ENCODE data around the gene SYT9.

The SYT9 gene

DNA sequence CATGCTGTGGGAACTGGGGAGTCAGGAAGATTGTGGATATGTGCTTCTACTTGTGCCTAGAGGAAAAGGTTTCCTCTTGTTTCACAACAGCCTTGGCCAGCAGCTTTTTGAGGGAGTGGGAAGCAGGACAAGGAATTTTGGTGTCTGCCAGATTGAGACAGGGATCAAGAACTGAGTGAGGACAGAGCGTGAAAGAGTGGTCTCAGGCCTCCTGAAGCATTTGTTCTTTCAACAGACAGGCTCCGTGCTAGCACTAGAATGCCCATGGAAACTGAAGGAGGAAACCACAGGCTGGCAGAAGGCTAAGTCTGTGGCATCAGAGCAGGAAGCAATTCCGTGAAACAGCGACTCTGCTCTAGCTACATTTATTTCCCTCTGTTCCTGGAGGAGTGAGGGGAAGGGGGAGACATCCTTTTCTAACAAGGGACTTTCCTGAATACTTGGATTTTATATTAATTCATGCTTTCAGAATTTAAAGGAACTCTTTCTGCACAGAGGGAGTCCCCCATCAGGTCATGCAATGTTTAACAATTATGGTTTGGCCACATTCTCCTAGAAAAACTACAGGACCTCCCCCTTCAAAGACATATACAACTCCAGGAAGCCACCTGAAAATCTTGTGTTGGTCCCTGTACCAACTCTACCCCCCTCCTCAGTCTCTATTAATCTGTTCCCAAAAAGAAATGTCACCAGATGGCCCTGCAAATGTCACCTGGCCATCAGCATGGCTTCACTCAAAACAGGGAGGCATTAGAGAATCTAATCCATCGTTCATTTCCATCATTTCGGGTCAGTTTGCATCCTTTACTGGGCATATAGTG, 96.1 kb downstream of the SYT9 start:
- no peak for DNase-seq

GRCh38 chr11:7348432-7349304, 97.0 kb downstream of the SYT9 start:
- no peak for DNase-seq

DNA sequence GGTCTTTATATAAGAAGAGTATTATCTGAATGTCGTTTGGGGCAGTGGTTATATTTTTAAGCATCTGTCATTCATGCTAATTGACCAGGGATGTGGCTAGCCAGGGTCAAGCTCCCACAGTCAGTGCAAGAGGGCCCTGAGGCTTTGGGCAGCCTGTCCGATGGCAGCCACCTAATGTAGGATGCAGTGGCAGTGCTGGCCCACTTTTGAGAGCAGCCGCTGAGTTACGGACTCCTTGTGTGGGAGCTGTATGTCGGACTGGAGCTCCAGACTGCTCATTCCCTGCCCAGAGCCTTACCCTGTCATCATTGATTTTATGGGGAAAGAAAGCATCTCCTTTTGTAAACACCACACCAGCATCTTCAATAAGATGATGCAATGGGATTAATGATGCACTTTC, 99.5 kb downstream of the SYT9 start:
- DNase-seq: no peak

DNA sequence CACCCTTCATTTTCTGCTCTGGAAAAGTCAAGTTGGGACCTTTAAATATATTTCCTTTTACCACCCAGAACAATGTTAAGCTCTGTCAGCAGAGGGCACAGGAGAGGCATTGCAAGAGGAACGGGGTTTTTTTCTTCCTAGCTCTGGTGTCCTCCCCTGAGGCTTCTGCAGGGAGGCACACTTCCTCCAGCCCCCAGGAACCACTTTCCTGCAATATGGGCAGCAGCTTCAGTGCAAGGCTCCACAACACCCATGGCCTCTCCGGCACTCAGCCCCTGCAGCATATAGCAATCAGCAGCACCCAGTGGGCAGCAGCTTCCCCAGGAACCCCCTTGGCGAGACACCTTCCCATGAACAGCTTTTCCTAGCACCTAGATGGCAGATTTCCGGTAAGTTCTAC, 101.4 kb downstream of the SYT9 start:
- DNase-seq: no peak

GRCh38 chr11:7364660-7365059, 113.0 kb downstream of the SYT9 start:
- no peak for DNase-seq

DNA sequence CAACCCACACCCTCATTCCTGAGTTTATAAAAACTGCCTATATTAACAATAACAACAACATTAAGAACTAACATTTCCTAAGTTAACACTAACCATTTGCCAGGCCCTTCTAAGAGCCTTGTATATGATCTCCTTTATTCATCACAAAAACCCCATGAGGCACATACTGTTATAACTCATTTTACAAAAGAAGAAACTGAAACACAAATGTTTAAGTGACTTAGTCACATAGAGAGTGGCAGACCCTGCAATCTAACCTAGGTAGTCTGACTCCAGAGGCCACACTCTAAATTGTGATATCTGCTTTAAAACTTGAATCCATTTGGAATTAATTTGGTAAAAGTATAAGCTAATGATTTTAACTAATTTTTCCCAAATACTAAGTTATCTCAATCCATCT, 116.1 kb downstream of the SYT9 start:
- no peak for DNase-seq

DNA sequence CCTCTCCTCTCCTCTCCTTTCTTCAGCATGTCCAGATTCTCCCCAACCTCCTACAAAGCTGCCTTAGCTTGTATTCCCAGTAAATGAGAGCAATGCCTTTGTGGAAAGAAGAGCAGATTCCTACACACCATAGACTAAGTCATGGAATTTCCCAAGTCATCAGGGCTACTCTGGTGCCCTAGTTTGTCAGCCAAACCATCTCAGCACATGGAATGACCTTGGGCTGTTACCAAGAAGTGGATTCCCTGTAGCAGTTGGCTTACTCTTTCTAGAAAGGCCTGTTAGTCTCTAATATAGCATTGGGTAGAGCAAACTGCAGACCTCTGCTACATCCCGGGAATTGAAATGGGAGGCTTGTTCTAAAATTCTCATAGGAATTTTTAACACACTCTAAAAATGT, 124.7 kb downstream of the SYT9 start:
- no peak for DNase-seq

GRCh38 chr11:7381937-7382336, 130.2 kb downstream of the SYT9 start:
- DNase-seq: no peak

DNA sequence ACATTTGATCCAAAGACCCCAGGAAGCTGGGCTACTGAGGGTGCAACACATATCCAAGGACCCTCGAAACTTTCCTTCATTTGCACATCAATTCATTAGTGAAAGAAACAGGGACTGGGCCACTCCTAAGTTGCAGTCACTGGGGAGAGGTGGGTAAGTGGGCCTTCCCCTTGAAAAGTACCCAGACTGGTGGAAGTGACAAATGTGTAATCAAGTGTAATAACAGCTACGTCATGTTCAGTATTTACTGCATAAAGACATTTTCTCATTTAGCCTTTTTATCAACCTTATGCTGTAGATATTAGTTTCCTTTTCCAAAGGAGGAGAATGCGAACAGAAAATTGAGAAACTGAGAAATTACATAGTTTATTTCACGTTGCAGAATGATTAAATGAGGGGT, 131.7 kb downstream of the SYT9 start:
- DNase-seq: no peak

DNA sequence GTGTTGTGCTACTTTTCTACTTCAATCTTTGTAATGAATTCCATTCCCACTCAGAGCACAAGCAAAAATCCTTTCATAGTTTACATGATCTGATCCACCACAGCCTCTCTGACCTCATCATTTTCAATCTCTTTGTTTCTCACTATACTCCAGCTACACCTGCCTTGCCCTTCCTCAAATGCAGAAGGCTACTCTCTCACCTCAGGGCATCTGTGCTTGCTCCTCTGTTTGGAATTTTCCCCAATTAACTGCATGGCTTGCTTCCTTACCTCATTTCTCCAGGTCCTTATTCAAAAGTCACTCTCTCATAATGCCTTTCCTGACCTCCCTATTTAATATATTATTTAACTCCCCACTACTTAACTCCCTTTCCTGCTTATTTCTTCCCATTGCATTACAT, 133.0 kb downstream of the SYT9 start:
- DNase-seq: no peak

DNA sequence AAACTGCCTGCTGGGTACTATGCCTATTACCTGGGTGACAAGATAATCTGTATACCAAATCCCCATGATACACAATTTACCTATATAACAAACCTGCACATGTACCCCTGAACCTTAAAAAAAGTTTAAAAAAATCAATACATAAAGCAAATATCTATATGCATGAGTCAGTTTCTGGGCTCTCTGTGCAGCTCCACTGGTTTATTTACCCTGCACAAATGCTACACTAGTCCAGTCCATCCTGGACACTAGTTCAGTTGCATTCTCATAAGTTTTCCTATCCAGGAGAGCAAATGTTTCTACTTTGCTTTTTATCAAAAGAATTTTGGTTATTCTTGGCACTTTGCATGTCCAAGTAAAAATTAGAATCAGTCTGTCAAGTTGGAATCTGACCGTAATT, 133.8 kb downstream of the SYT9 start:
- no peak for DNase-seq

DNA sequence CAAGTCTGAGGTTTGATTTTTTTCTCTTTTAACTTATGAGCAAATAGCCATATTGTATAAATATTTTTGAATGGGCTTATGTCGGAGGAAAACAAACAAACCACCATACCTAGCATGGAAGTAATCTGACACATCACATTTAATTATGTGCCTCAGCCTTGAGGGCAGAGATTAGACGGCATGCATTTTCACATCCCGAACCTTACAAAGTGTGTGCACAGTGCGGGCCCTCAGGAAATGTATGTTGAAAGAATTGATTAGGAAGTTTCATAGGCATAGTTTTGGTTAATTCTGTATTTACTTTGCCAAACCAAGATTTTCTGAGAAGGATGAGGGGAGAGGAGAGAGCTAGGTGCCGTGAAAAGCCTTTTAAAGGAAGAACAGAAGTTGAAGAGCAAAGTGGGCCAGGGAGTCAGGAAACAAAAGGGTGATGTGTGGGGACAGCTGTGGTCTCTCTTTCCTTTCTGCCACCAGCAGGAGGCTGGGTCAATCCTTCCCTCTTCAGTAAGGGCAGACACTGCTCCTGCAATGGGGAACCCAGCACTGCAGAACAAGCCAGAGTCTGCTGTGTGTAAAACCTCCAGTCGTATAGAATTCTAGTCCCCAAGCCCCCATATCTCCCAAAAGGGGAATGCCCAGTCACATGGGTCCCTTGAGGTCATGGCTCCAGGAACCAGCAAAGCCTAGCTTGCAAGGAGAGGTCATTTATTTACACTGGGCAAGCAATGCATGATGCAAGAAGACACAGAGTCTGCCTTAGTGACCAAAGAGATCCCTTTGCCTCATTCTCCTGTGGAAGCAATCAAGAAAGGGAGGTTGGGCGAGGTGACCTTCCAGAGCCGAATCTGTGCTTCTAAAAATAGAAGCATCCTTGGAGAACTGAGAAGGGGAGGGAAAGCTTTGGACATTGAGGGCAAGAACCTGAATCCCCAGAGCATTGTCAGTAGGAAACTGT, 162.5 kb downstream of the SYT9 start:
- no peak for DNase-seq

GRCh38 chr11:7414973-7415817, 163.5 kb downstream of the SYT9 start:
- no peak for DNase-seq

DNA sequence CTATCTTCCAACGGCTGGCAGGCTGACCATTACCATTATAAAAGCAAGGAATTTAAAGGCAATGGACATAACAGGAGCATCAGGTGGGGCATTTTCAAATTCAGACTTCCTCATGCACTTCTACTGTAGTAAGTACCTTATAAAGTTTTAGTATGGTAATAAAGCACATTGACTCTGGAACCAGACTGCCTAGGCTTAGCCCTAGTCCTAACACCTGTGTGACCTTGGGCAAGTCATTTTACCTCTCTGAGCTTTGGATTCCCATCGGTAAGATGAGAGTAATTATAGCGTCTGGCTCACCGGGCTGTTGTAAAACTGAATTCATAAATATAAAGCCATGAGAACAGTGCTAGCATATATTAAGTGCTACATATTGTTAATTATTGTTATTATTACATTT, 164.4 kb downstream of the SYT9 start:
- DNase-seq: no peak

DNA sequence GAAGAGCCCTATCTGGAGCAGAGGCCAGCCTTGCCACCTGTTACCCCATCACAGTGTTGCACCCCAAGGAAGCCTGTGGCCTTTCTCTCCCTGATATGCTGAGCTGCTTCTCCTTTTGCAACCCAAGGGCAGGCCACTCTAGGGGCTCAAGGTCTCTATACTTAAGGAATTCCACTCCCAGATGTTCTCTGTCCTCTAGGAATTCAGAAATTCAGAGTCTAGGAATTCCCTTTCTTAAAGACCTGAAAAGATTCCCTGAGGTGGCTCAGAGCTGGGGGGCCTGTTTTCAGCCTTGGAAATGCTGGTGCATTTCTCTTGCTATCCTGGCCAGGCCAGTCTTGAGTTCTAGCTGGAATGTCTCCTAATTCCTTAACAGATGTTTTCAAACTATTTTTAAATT, 165.6 kb downstream of the SYT9 start:
- no peak for DNase-seq

DNA sequence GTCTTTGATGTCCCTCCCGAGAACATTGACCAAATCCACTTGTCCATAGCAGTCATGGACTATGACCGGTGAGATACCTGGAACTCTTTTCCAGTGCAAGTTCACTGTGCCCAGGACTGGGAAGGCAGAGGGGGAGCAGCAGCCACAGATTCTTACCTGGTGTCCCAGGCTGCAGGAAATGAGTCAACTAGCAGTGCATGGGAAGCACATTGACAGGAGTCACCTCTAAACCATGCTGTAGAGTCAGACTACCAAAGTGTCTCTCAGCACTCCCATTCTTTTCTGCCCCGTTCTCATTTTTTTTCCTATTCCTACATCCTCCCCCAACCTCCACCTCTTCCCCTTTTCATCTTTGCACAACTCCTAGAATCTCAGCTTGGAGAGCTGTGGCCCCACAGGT, 166.4 kb downstream of the SYT9 start:
- DNase-seq: no peak

DNA sequence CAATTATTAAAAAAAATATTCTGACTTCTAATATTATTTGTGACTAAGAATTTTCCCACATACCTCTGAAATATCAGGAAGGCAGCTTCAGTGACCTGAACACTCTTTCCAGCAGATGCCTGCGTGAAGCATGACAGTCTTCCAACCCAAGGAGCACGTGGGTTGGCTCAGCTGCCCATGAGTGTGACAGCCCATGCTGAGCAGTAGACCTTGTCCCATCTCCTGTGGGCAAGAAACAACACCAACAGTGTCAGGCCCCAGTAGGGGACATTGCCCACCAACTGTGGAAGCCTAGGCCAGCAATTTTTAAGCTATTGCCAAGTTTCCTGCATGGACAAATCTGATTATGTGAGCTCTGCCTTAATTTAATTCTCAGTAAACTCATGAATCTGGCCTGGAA, 167.2 kb downstream of the SYT9 start:
- DNase-seq: no peak

- DNase-seq: no peak
These were observed 169.4 kb downstream of the SYT9 start for GRCh38 chr11:7421136-7421535.

DNA sequence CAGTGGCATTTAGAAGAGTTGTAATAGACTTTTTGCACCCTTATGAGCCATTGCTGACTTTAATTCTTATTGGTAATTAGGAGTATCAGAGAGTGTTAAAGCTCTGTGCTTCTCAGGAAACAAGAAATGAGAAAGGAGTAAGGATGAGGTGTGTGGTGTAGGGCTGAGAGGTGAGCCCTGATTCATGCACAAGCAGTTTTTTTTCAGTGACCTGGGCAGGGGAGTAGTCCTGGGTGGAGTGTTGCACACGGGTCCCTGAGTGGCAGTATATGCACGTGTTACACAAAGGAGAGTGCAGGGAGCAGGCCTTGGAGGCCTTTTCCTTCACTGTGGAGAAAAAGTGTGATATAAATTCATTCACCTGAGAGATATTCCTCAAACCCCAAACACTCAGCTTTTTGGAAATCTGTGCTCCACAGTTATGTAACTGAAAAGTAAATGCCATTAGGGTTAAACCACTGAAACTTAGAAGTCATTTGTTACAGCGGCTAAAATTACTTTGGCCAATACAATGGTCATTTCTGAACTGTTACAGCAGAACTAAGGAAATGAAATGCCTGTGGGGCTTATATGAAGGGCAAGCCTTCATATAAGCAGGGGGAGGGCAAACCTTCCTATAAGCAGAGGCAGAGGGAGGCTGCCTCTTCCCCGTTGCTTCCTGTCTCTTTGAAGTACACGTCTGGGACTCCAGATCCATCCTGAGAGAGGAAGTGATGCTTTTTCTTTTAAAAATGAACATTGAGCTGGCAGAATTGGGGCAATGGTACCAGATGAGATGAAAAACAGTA, 171.0 kb downstream of the SYT9 start:
- no peak for DNase-seq

GRCh38 chr11:7423946-7424345, 172.2 kb downstream of the SYT9 start:
- DNase-seq: no peak

DNA sequence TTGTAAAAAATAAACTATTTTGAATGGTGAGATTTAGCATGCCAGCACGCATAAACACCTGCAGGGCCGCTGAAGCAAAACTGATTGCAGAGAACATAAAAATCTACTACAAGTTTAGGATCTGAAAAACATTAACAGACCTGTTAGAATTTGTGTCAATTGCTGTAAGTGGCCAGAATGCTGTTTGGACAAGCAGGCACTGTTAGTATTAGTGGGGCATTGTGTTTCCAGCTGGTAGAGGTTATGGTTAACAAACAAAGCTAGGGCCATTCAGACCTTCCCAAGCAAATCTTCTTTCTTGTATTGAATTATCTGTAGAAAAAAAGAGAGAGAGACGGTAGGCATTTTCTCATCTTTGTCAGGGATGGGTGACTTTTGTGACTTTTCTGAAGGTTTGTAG, 176.0 kb downstream of the SYT9 start:
- peak in 1 of 2 experiments; percentile 1 for DNase-seq
